ENCODE results near the gene HAGHL.

Gene HAGHL

GRCh38 chr16:759110-759910 is 32.4 kb downstream of the HAGHL start:
- DNase-seq, result no peak

- no peak for DNase-seq
Measured at GRCh38 chr16:760065-760464, 33.2 kb downstream of the HAGHL start.

- no peak for DNase-seq
Measured at GRCh38 chr16:760545-761343, 33.8 kb downstream of the HAGHL start, which contains the start of gene MSLN. MSLN (plus strand) TSS chr16:760734; CDS start chr16:762681, 1,947 bp downstream.

GRCh38 chr16:761625-762513 is 35.0 kb downstream of the HAGHL start:
- no peak for DNase-seq

- DNase-seq, result no peak
Measured at GRCh38 chr16:762595-763268, 35.8 kb downstream of the HAGHL start.

- no peak for DNase-seq
Measured at GRCh38 chr16:763369-764183, 36.7 kb downstream of the HAGHL start.

- DNase-seq, result no peak
Measured at GRCh38 chr16:764184-764750, 37.4 kb downstream of the HAGHL start.

- DNase-seq, result no peak
Measured at GRCh38 chr16:764848-765487, 38.1 kb downstream of the HAGHL start.

- no peak for DNase-seq
Measured at GRCh38 chr16:765488-765865, 38.6 kb downstream of the HAGHL start.

- DNase-seq, result no peak
Measured at GRCh38 chr16:766008-766819, 39.3 kb downstream of the HAGHL start.

- no peak for DNase-seq
Measured at GRCh38 chr16:766820-767640, 40.1 kb downstream of the HAGHL start.

- DNase-seq, result no peak
Measured at GRCh38 chr16:767743-768235, 40.9 kb downstream of the HAGHL start.

GRCh38 chr16:768428-768827 is 41.5 kb downstream of the HAGHL start:
- no peak for DNase-seq

- DNase-seq, result no peak
Measured at GRCh38 chr16:769184-769784, 42.4 kb downstream of the HAGHL start.

- no peak for DNase-seq
Measured at GRCh38 chr16:769934-770333, 43.0 kb downstream of the HAGHL start.

GRCh38 chr16:770411-770810 is 43.5 kb downstream of the HAGHL start:
- DNase-seq, result no peak

GRCh38 chr16:772959-773358 is 46.1 kb downstream of the HAGHL start:
- no peak for DNase-seq

Measured in inflammatory macrophage (primary cell).